H9 (cell line): Measurements from ENCODE around the gene ANKDD1A. TPM values are rescaled to one million over a fixed set of nuclear protein-coding genes. Genes with fewer than 3 reads are reported as not detected.

ENCODE experiments used
- DNase-seq: peaks from one replicate; pipeline ENCODE4 v3.0.0-alpha.2; 2017
- H2AFZ ChIP-seq: one replicate; pipeline ENCODE4 v1.6.1; 2013; ENCODE audit warnings: mild to moderate bottlenecking, low read length, control low read depth, moderate library complexity
- H2AK5ac ChIP-seq: 2 replicates; pipeline ENCODE4 v1.6.1; 2013; ENCODE audit warnings: low read length, control low read depth, mixed read lengths; ENCODE audit not compliant: insufficient read length
- H2BK120ac ChIP-seq: one replicate; pipeline ENCODE4 v1.6.1; 2013; ENCODE audit warnings: low read depth, mild to moderate bottlenecking, low read length, control low read depth, inconsistent platforms; ENCODE audit not compliant: poor library complexity, severe bottlenecking
- H2BK12ac ChIP-seq: 2 replicates; pipeline ENCODE4 v1.6.1; 2013; ENCODE audit warnings: low read length, control low read depth, mixed read lengths, low read depth; ENCODE audit not compliant: insufficient read length
- H2BK15ac ChIP-seq: 2 replicates; pipeline ENCODE4 v1.6.1; 2013; ENCODE audit warnings: low read depth, low read length, control low read depth
- H2BK20ac ChIP-seq: one replicate; pipeline ENCODE4 v1.6.1; 2013; ENCODE audit warnings: low read depth, mild to moderate bottlenecking, low read length, control low read depth, inconsistent platforms; ENCODE audit not compliant: poor library complexity, severe bottlenecking
- H2BK5ac ChIP-seq: 2 replicates; pipeline ENCODE4 v1.6.1; 2013; ENCODE audit warnings: low read length, control low read depth, mixed read lengths; ENCODE audit not compliant: insufficient read length
- H3K14ac ChIP-seq: 2 replicates; pipeline ENCODE4 v1.6.1; 2013; ENCODE audit warnings: low read length, control low read depth; ENCODE audit not compliant: insufficient read depth
- H3K18ac ChIP-seq: 2 replicates; pipeline ENCODE4 v1.6.1; 2013; ENCODE audit warnings: low read depth, mild to moderate bottlenecking, mixed read lengths, low read length, control low read depth; ENCODE audit not compliant: insufficient read length
- H3K23ac ChIP-seq: 2 replicates; pipeline ENCODE4 v1.6.1; 2013; ENCODE audit warnings: low read length, control low read depth, mixed read lengths, low read depth; ENCODE audit not compliant: insufficient read length
- H3K23me2 ChIP-seq: 2 replicates; pipeline ENCODE4 v1.6.1; 2013; ENCODE audit warnings: low read depth, mild to moderate bottlenecking, mixed read lengths, low read length, control low read depth; ENCODE audit not compliant: insufficient read length, poor library complexity, severe bottlenecking
- H3K27ac ChIP-seq: 2 replicates; pipeline ENCODE4 v1.5.1; 2013; ENCODE audit warnings: low read length, control low read depth, mixed read lengths, low read depth; ENCODE audit not compliant: insufficient read length
- H3K27me3 ChIP-seq: 2 replicates; pipeline ENCODE4 v1.6.1; 2013; ENCODE audit warnings: low read length, control low read depth, inconsistent platforms; ENCODE audit not compliant: insufficient read depth
- H3K4ac ChIP-seq: 2 replicates; pipeline ENCODE4 v1.6.1; 2013; ENCODE audit warnings: low read depth, mild to moderate bottlenecking, control low read depth, inconsistent platforms, low read length, moderate library complexity
- H3K4me1 ChIP-seq: 2 replicates; pipeline ENCODE4 v1.6.1; 2013; ENCODE audit warnings: low read length, control low read depth, inconsistent platforms; ENCODE audit not compliant: insufficient read depth
- H3K4me2 ChIP-seq: 2 replicates; pipeline ENCODE4 v1.6.1; 2013; ENCODE audit warnings: low read length, control low read depth, mixed read lengths; ENCODE audit not compliant: insufficient read length, insufficient read depth
- H3K56ac ChIP-seq: 2 replicates; pipeline ENCODE4 v1.6.1; 2013; ENCODE audit warnings: low read depth, mild to moderate bottlenecking, mixed read lengths, low read length, control low read depth; ENCODE audit not compliant: insufficient read length
- H3K79me1 ChIP-seq: 2 replicates; pipeline ENCODE4 v1.6.1; 2013; ENCODE audit warnings: low read depth, mild to moderate bottlenecking, moderate library complexity, low read length, control low read depth, inconsistent platforms; ENCODE audit not compliant: insufficient read depth, poor library complexity, severe bottlenecking
- H3K79me2 ChIP-seq: 2 replicates; pipeline ENCODE4 v1.6.1; 2013; ENCODE audit warnings: low read length, control low read depth, inconsistent platforms; ENCODE audit not compliant: insufficient read depth
- H3K9ac ChIP-seq: 2 replicates; pipeline ENCODE4 v1.6.1; 2013; ENCODE audit warnings: low read length, control low read depth, mixed read lengths; ENCODE audit not compliant: insufficient read length; ENCODE audit errors: extremely low read depth
- H3K9me3 ChIP-seq: one replicate; pipeline ENCODE4 v1.6.1; 2013; ENCODE audit warnings: low read depth, low read length, inconsistent platforms; ENCODE audit not compliant: control insufficient read depth
- H3T11ph ChIP-seq: one replicate; pipeline ENCODE4 v1.6.1; 2013; ENCODE audit warnings: mild to moderate bottlenecking, low read length, control low read depth, inconsistent platforms
- H4K20me1 ChIP-seq: one replicate; pipeline ENCODE4 v1.6.1; 2013; ENCODE audit not compliant: control insufficient read depth, insufficient read length, insufficient read depth
- H4K5ac ChIP-seq: 2 replicates; pipeline ENCODE4 v1.6.1; 2013; ENCODE audit warnings: low read depth, mild to moderate bottlenecking, mixed read lengths, low read length, control low read depth; ENCODE audit not compliant: insufficient read length
- H4K8ac ChIP-seq: replicated peaks from 2 replicates; pipeline ENCODE4 v1.6.1; 2013; ENCODE audit warnings: low read length, control low read depth, mixed read lengths, low read depth; ENCODE audit not compliant: insufficient read length
- H4K91ac ChIP-seq: 2 replicates; pipeline ENCODE4 v1.6.1; 2013; ENCODE audit warnings: low read depth, mild to moderate bottlenecking, moderate library complexity, mixed read lengths, low read length, control low read depth; ENCODE audit not compliant: insufficient read length
- H3K27ac Mint-ChIP-seq, 3 experiments: 2 replicates in 2 of 3; 3 replicates in 1 of 3; pipeline ENCODE4 v1.8.0; 2020 to 2021; ENCODE audit warnings: mixed read lengths in 3 of 3, mild to moderate bottlenecking in 1 of 3, moderate library complexity in 1 of 3
- H3K27me3 Mint-ChIP-seq: 2 replicates; pipeline ENCODE4 v1.8.0; 2021; ENCODE audit warnings: low read depth, mild to moderate bottlenecking, moderate library complexity, mixed read lengths
- H3K36me3 Mint-ChIP-seq, 3 experiments: 2 replicates in 2 of 3; 3 replicates in 1 of 3; pipeline ENCODE4 v1.8.0; 2020 to 2021; ENCODE audit warnings: low read depth in 3 of 3, mixed read lengths in 3 of 3; ENCODE audit not compliant: insufficient read depth in 1 of 3
- H3K4me1 Mint-ChIP-seq, 2 experiments: 2 replicates each; pipeline ENCODE4 v1.8.0; 2020; ENCODE audit warnings: mixed read lengths in 2 of 2
- H3K4me3 Mint-ChIP-seq, 2 experiments: 2 replicates in 1 of 2; 3 replicates in 1 of 2; pipeline ENCODE4 v1.8.0; 2020 to 2021; ENCODE audit warnings: mild to moderate bottlenecking in 2 of 2, mixed read lengths in 2 of 2, moderate library complexity in 1 of 2
- H3K9me3 Mint-ChIP-seq, 2 experiments: 2 replicates in 1 of 2; 3 replicates in 1 of 2; pipeline ENCODE4 v1.8.0; 2020; ENCODE audit warnings: mild to moderate bottlenecking in 2 of 2, mixed read lengths in 2 of 2, moderate library complexity in 1 of 2
- CTCF ChIP-seq: fragments of 200-600 bp; sonication (generic); conservative IDR thresholded peaks from 3 replicates; pipeline ENCODE4 v1.8.0; 2021; ENCODE audit warnings: antibody characterized with exemption, mild to moderate bottlenecking
- WGBS: extraction: QIAGEN DNeasy Blood & Tissue Kit; methylation state at CpG from one replicate; pipeline ENCODE4 v1.1.7; 2013; ENCODE audit warnings: missing lambda C conversion rate, low lambda C conversion rate, mixed read lengths; ENCODE audit not compliant: insufficient read length; ENCODE audit errors: extremely low coverage; 5-methylcytosine and 5-hydroxymethylcytosine counted together
- total RNA-seq: library from RNA; stranded (reverse); gene quantifications from 2 replicates; pipeline ENCODE4 v1.2.1, GENCODE V29; 2021

ANKDD1A gene
- total RNA-seq, 1 experiment from 2014 or later: 3.7 TPM

- Histone ChIP-seq H3K79me2 (no peaks in the 10 kb centered on the region), H4K5ac (no peak overlapping the region), H2AK5ac (no peak overlapping the region), H4K91ac (no peak overlapping the region), H3K9ac (no peak overlapping the region), H3K18ac (no peak overlapping the region), H2BK120ac (no peak overlapping the region), H3K56ac (no peak overlapping the region), H2BK15ac (no peak overlapping the region), H3K4me1 (no peaks in the 10 kb centered on the region), H4K8ac (no peak overlapping the region), H4K20me1 (no peaks in the 10 kb centered on the region), H3K9me3 (no peaks in the 10 kb centered on the region), H3K14ac (no peak overlapping the region), H2BK5ac (no peak overlapping the region), H3K27me3 (no peaks in the 10 kb centered on the region), H3K23ac (no peak overlapping the region), H2BK20ac (no peak overlapping the region), H3K4ac (no peak overlapping the region), H3T11ph (no peak overlapping the region), H3K27ac (no peak overlapping the region), H3K79me1 (no peaks in the 10 kb centered on the region), H3K23me2 (no peaks in the 10 kb centered on the region), H2BK12ac (no peak overlapping the region), H3K4me2 (no peak overlapping the region), H2AFZ (no peak overlapping the region)
- no peak overlapping the region; a peak in 3 of 7 replicates for H3K27ac Mint-ChIP-seq
- H3K27me3 Mint-ChIP-seq: no peaks in the 10 kb centered on the region; the same call in 1 of the 2 replicates
- H3K9me3 Mint-ChIP-seq: peaks cover 11 to 12% of the 10 kb centered on the region in 2 experiments
- H3K36me3 Mint-ChIP-seq: peaks cover 28 to 77% (median 70%) of the 10 kb centered on the region in 3 experiments
- H3K4me1 Mint-ChIP-seq: no peaks in the 10 kb centered on the region
- TF ChIP-seq CTCF: no peak
- H3K4me3 Mint-ChIP-seq: no peak overlapping the region
- WGBS: no CpG with 5 or more reads among the region's 9 CpGs
- DNase-seq: no peak
Measured at GRCh38 chr15:64959128-64959527, 47.4 kb downstream of the ANKDD1A start.
